HL-60 (cell line): ENCODE measurements around the gene ARID1B.

ENCODE experiments used
- DNase-seq, 2 experiments: peaks; one replicate each; pipeline ENCODE4 v3.0.0-alpha.2; 2010 to 2020; ENCODE audit warnings: low read depth in 1 of 2, low spot score in 1 of 2
- H3K27ac ChIP-seq: fragments of 250-450 bp; sonication (Bioruptor Pico); replicated peaks from 2 replicates; pipeline ENCODE4 v1.5.1; 2020; ENCODE audit warnings: mild to moderate bottlenecking, moderate library complexity
- H3K27me3 ChIP-seq: fragments of 250-450 bp; sonication (Bioruptor Pico); 2 replicates; pipeline ENCODE4 v1.5.1; 2021; ENCODE audit warnings: mild to moderate bottlenecking, moderate library complexity; ENCODE audit not compliant: insufficient read depth, poor library complexity, severe bottlenecking
- H3K4me3 ChIP-seq: replicated peaks from 2 replicates; pipeline ENCODE4 v1.5.1; 2011; ENCODE audit warnings: mild to moderate bottlenecking, control low read depth, low read length; ENCODE audit not compliant: insufficient read depth
- GABPA ChIP-seq: IDR thresholded peaks from 2 replicates; pipeline ENCODE4 v1.6.1; 2012; ENCODE audit warnings: low read depth
- POLR2AphosphoS5 ChIP-seq: IDR thresholded peaks from 2 replicates; pipeline ENCODE4 v1.6.1; 2012; ENCODE audit warnings: low read depth
- SPI1 ChIP-seq: IDR thresholded peaks from 2 replicates; pipeline ENCODE4 v1.6.1; 2012; ENCODE audit warnings: low read depth, mild to moderate bottlenecking, borderline replicate concordance
- TF ChIP-seq, protein P1 (sequence below): IDR thresholded peaks from one replicate; pipeline ENCODE4 v1.5.1; 2011; ENCODE audit warnings: low read length, control low read depth, inconsistent platforms; ENCODE audit not compliant: insufficient read depth
- TF ChIP-seq, protein P2 (sequence below): IDR thresholded peaks from 2 replicates; pipeline ENCODE4 v1.6.1; 2012; ENCODE audit warnings: low read depth; ENCODE audit not compliant: insufficient replicate concordance

ARID1B gene

DNA sequence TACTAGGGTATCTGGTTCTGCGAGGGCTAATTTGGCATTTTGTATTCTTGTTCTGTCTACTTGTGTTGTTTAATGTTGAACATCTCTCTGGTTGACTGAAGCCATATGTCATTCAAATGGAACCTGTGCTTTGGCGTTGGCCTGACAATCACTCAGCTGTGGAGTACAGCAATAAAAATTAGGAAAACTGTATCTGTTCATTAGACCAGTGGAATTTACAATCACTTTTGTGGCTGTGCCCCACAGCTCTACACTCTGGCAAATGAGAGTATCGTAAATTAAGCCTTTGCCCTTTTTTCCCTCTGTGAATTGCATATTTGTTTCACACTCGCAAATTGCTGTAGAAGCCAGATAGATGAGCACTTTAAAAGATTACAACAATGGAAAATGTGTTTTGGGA is 102.0 kb downstream of the ARID1B start:
- no peak for TF ChIP-seq SPI1
- TF ChIP-seq, protein P1, sequence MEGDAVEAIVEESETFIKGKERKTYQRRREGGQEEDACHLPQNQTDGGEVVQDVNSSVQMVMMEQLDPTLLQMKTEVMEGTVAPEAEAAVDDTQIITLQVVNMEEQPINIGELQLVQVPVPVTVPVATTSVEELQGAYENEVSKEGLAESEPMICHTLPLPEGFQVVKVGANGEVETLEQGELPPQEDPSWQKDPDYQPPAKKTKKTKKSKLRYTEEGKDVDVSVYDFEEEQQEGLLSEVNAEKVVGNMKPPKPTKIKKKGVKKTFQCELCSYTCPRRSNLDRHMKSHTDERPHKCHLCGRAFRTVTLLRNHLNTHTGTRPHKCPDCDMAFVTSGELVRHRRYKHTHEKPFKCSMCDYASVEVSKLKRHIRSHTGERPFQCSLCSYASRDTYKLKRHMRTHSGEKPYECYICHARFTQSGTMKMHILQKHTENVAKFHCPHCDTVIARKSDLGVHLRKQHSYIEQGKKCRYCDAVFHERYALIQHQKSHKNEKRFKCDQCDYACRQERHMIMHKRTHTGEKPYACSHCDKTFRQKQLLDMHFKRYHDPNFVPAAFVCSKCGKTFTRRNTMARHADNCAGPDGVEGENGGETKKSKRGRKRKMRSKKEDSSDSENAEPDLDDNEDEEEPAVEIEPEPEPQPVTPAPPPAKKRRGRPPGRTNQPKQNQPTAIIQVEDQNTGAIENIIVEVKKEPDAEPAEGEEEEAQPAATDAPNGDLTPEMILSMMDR, result no peak
- TF ChIP-seq GABPA, result no peak
- TF ChIP-seq POLR2AphosphoS5, result no peak
- TF ChIP-seq, protein P2, sequence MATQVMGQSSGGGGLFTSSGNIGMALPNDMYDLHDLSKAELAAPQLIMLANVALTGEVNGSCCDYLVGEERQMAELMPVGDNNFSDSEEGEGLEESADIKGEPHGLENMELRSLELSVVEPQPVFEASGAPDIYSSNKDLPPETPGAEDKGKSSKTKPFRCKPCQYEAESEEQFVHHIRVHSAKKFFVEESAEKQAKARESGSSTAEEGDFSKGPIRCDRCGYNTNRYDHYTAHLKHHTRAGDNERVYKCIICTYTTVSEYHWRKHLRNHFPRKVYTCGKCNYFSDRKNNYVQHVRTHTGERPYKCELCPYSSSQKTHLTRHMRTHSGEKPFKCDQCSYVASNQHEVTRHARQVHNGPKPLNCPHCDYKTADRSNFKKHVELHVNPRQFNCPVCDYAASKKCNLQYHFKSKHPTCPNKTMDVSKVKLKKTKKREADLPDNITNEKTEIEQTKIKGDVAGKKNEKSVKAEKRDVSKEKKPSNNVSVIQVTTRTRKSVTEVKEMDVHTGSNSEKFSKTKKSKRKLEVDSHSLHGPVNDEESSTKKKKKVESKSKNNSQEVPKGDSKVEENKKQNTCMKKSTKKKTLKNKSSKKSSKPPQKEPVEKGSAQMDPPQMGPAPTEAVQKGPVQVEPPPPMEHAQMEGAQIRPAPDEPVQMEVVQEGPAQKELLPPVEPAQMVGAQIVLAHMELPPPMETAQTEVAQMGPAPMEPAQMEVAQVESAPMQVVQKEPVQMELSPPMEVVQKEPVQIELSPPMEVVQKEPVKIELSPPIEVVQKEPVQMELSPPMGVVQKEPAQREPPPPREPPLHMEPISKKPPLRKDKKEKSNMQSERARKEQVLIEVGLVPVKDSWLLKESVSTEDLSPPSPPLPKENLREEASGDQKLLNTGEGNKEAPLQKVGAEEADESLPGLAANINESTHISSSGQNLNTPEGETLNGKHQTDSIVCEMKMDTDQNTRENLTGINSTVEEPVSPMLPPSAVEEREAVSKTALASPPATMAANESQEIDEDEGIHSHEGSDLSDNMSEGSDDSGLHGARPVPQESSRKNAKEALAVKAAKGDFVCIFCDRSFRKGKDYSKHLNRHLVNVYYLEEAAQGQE, result no peak
- Histone ChIP-seq H3K27ac (no peak overlapping the region), H3K27me3 (no peaks in the 10 kb centered on the region), H3K4me3 (no peak overlapping the region)
- no peak for DNase-seq

DNA sequence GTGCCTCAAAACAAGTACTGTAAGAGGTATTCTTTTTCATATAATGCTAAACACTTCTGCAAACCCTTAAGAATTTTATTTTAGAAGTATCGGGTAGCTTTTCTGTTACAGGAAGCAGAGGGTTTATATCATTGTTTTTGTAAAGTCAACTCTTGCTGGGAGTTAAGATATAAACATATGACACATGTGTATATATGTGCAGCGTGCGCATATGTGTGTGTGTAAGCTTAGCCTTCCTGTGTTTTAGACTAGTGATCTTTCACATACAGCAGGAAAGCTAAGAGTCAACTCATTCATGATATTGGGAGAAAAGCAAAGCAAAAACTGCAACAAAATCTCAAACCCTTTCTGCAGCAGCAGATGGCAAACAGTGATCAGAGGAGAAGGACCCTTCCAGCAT is 102.4 kb downstream of the ARID1B start:
- TF ChIP-seq POLR2AphosphoS5, result no peak
- no peak for TF ChIP-seq SPI1
- TF ChIP-seq GABPA, result no peak
- TF ChIP-seq, protein P1, result no peak
- TF ChIP-seq, protein P2, result no peak
- no peak overlapping the region for H3K27ac ChIP-seq
- H3K4me3 ChIP-seq, result no peak overlapping the region
- DNase-seq, result no peak
- H3K27me3 ChIP-seq, result no peaks in the 10 kb centered on the region

DNA sequence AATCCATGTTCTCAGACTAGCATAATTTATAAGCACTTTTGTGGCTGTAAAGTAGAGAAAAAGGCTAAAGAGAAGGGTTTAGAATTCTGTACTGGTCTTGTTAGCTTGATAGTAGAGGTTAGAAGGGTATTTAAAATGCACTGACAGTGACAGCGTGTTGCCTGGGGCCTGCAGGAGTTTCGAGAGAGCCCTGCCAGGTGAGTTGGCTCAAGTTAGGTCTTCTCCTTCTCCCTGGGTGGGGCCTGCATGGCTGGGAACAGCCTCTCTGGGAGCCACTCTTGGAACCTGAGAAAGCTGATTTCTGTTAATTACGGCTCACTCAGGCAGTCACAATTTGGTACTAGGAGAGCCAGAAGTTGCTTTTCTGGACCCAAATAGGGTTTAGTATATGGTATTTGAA is 103.7 kb downstream of the ARID1B start:
- Histone ChIP-seq H3K27ac (no peak overlapping the region), H3K4me3 (no peak overlapping the region), H3K27me3 (no peaks in the 10 kb centered on the region)
- DNase-seq, result no peak
- TF ChIP-seq, protein P2, result no peak
- TF ChIP-seq GABPA (no peak), POLR2AphosphoS5 (no peak)
